ENCODE measurements around the gene PCSK6. TPM values are rescaled to one million over a fixed set of nuclear protein-coding genes. Genes with fewer than 3 reads are reported as not detected.

Gene PCSK6
- total RNA-seq, 1 experiment from 2014 or later, result 10.6 TPM

GRCh38 chr15:101427606-101428487, 61.7 kb downstream of the PCSK6 start:
- CTCF ChIA-PET, result no interaction called here
- TF ChIP-seq TCF7L2 (IDR thresholded peaks at IDR 0.05; ENCODE audit: low read depth, low read length) (no peak), POLR2AphosphoS5 (IDR thresholded peaks at IDR 0.05; ENCODE audit: low read depth, low read length) (no peak), SIN3A (IDR thresholded peaks at IDR 0.05; ENCODE audit: borderline replicate concordance, insufficient read depth, low read depth, low read length) (no peak), REST (IDR thresholded peaks at IDR 0.05; ENCODE audit: insufficient read depth in 1 of 2, low read depth in 2 of 2, low read length in 1 of 2) (no peak)
- TF ChIP-seq, protein P1, sequence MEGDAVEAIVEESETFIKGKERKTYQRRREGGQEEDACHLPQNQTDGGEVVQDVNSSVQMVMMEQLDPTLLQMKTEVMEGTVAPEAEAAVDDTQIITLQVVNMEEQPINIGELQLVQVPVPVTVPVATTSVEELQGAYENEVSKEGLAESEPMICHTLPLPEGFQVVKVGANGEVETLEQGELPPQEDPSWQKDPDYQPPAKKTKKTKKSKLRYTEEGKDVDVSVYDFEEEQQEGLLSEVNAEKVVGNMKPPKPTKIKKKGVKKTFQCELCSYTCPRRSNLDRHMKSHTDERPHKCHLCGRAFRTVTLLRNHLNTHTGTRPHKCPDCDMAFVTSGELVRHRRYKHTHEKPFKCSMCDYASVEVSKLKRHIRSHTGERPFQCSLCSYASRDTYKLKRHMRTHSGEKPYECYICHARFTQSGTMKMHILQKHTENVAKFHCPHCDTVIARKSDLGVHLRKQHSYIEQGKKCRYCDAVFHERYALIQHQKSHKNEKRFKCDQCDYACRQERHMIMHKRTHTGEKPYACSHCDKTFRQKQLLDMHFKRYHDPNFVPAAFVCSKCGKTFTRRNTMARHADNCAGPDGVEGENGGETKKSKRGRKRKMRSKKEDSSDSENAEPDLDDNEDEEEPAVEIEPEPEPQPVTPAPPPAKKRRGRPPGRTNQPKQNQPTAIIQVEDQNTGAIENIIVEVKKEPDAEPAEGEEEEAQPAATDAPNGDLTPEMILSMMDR (IDR thresholded peaks at IDR 0.05), result no peak

GRCh38 chr15:101426761-101427333, 62.7 kb downstream of the PCSK6 start:
- in situ Hi-C loops (cut with HindIII; ENCODE audit: low pct_unique_long_range_greater_than_20kb, low sequenced_read_pairs), result no loop called here
- 0 out of 2 replicates have a peak, but pooled peaks cover 3% of the 10 kb centered on the region for H3K4me1 ChIP-seq (ENCODE audit: control insufficient read depth, insufficient read depth, low read length)

More at GRCh38 chr15:101427606-101428487, 61.7 kb downstream of the PCSK6 start:
- H3K27me3 ChIP-seq (ENCODE audit: control insufficient read depth, insufficient read depth, low read length), result no peaks in the 10 kb centered on the region
- no peaks in the 10 kb centered on the region for H3K36me3 ChIP-seq (ENCODE audit: control insufficient read depth, insufficient read depth, low read length)
- intact Hi-C loops (cut with micrococcal nuclease; ENCODE audit: unreplicated experiment) (no loop called here), in situ Hi-C loops (cut with HindIII; ENCODE audit: low pct_unique_long_range_greater_than_20kb, low sequenced_read_pairs) (no loop called here)
- BruUV-seq (replicated peaks), result no TSS peak
- no peak overlapping the region for H3K27ac ChIP-seq (ENCODE audit: low read length)
- POLR2A ChIA-PET, result no interaction called here
- no peaks in the 10 kb centered on the region for H3K9me3 ChIP-seq (ENCODE audit: control insufficient read depth, insufficient read depth, low read depth, low read length)
- H3K4me1 ChIP-seq (ENCODE audit: control insufficient read depth, insufficient read depth, low read length), result 0 out of 2 replicates have a peak, but pooled peaks cover 3% of the 10 kb centered on the region
- ATAC-seq, result no peak
- H3K4me3 ChIP-seq (ENCODE audit: low read depth in 2 of 2, low read length in 2 of 2), result no peak overlapping the region
- DNase-seq (ENCODE audit: low read depth, low spot score), result no peak

More at GRCh38 chr15:101426761-101427333, 62.7 kb downstream of the PCSK6 start:
- Histone ChIP-seq H3K9me3 (ENCODE audit: control insufficient read depth, insufficient read depth, low read depth, low read length) (no peaks in the 10 kb centered on the region), H3K27ac (ENCODE audit: low read length) (no peak overlapping the region), H3K27me3 (ENCODE audit: control insufficient read depth, insufficient read depth, low read length) (no peaks in the 10 kb centered on the region), H3K36me3 (ENCODE audit: control insufficient read depth, insufficient read depth, low read length) (no peaks in the 10 kb centered on the region), H3K4me3 (ENCODE audit: low read depth in 2 of 2, low read length in 2 of 2) (no peak overlapping the region)
- CTCF ChIA-PET, result interaction anchor here (0.6 kb wide), 1 partner anchor 62 kb away, joined by 4 read pairs; no protein-coding TSS in a partner anchor
- DNase-seq (ENCODE audit: low read depth, low spot score), result no peak
- TF ChIP-seq POLR2AphosphoS5 (IDR thresholded peaks at IDR 0.05; ENCODE audit: low read depth, low read length) (no peak), REST (IDR thresholded peaks at IDR 0.05; ENCODE audit: insufficient read depth in 1 of 2, low read depth in 2 of 2, low read length in 1 of 2) (no peak), TCF7L2 (IDR thresholded peaks at IDR 0.05; ENCODE audit: low read depth, low read length) (no peak), SIN3A (IDR thresholded peaks at IDR 0.05; ENCODE audit: borderline replicate concordance, insufficient read depth, low read depth, low read length) (no peak)
- TF ChIP-seq, protein P1 (IDR thresholded peaks at IDR 0.05), result no peak
- intact Hi-C loops (cut with micrococcal nuclease; ENCODE audit: unreplicated experiment), result no loop called here
- BruUV-seq (replicated peaks), result no TSS peak
- no peak for ATAC-seq
- POLR2A ChIA-PET, result no interaction called here

All from Panc1 (cell line).